GM21360 (cell line): ENCODE results near the gene MALRD1.

Experiments used
- ATAC-seq: cut with Tn5 transposase; IDR thresholded peaks from one replicate; pipeline ENCODE4 v1.9.1; 2021; ENCODE audit warnings: mild to moderate bottlenecking, moderate library complexity; ENCODE audit not compliant: unreplicated experiment

Gene MALRD1

DNA sequence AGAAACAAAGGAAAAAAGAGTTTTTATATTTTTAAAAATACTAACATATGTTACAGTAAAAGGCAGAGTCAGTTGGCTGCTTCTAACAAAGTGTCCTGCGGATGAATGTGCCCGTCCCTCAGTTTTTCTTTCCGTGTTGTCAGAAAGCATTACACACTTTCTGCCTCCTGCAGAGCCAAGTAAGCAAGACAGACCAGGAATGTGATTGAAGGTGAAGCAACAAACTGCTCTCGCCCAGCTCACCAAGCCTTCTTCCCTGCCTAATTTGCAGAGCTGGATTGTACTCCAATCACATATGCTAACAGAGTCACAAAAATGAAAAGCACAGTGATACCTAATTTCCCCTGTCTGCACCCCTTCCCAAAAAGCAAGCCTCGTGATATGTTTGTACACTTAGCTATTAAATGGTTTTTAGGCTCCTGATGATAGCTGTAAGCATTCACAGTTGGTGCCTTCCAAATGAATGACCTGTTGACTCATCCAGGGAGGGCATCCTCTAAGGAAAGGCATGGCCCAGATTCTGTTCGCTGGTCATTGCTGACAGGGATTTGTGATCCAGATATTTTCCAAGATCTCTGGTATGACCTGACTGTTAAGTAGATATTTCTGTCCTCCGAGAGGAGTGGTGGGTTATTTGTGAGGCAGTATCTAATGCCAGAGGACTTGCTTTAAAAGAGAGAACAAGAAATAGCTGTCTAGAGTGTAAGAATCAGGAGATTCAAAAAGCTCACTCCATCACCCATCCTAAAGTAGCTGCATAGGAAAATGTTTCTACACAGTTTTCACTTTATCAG is 580.4 kb downstream of the MALRD1 start:
- ATAC-seq: no peak

DNA sequence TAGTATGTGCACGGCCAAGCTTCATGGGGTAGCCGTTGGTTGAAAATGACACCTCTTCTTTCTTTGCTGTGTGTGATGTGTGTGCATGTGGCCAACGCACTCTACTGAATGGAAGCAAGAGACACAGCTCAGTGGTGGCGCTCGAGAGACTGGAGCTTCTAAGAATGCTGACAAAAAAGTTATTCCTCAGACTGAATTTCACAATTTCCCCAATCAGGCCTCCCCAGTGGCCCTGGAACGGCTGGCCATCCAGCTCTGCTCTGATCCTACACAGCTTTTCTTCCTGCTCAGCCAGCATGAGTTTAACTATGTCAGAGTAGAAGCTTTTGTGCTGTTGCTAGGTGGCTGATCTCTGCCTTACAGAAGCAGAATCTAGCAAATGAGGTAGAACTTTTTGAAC is 581.0 kb downstream of the MALRD1 start:
- ATAC-seq: no peak

DNA sequence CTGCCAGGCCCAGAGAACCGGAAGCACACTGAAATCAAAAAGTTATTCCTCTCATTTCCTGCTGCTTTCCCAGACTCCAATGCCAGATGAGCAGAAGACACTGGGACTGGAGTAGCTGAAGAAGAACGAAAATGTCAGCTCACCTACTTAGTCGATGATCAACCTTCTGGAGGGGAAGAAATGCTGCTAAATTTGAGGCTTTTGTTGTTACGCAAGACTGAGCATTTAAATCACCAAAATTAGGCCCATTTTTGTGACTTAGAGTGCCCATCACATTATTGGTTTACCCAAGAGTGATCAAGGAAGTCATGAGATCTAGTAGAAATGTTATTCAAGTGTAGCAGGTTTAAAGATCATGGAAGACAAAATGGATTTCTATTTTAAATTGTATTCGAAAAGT is 585.6 kb downstream of the MALRD1 start:
- no peak for ATAC-seq

DNA sequence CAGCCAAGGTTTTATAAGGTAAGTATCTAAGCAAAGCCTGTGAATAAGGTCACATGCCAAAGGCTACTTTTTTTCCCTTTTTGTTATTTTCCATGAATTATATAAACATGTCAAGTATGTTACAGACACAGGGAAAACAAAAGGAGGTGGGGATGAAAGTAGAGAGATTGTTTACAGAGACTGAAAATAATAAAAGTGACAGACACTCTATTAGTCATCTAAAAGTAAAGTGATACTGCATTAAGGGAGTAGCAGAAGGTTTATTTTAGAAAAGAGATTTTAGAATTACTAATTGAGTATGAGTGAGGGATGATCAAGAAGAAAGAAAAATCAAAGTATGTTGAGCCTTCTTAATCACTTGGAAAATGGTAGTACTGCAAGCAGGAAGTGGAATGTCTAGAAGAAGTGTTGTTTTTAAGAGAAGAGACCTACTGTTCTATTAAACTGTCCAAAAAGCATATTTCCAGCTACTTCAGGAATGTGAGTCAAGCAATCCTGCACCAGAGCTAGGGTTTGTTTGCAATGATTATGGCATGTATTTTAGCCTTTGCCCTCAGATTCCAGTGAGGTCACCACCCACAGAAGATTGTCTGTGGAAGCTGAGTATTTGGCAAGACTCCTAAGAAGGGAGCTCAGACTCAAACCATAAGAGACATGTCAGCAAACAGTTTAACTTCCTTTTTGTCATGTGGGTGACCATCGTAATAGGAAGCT is 589.7 kb downstream of the MALRD1 start:
- ATAC-seq: no peak

DNA sequence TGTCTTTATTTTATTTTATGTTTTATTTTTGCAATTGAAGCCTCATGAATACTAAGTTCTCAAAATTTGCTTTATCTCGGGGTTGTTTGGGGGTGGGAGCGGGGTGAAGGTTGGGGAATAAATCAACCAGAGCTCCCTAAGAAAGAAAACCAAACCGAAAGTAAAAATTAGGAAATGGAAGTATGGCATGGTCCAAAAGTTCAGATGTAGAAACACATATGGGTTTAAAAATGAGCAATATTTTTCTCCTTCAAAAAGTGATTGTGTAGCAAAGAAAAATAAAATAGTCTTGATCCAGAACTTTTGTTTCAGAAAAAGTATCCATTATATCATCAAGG is 590.3 kb downstream of the MALRD1 start:
- no peak for ATAC-seq

DNA sequence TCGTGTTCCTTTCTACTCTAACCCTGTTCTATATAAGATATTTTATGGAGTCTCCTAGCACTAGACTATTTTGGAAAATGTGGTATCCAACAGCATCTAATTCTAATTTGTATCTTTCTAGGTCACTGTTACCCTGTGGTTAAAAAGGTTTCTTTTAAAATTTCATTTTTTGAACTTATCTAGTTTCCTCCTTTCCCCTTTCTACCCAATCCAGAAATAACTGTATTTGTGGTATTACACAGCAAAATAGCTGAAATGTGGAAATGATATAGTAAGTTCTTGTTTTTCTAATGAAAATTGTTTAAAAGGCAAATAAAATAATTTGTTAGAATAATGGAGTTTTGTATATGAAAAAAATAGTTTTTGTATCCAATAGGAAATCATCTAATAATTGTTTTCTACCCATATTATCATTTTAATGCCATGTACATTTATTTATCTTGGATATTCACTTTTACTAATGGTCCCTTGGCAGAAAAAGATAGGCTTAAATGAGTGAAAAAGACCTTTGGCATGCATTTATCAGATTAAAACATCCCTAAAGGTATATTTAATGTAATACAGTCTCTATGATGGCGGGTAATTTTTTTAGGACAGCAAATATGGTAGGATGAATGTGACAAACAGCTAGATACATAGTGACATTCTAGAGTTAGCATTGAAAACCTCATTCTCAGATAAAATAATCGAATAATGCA is 592.1 kb downstream of the MALRD1 start:
- no peak for ATAC-seq

DNA sequence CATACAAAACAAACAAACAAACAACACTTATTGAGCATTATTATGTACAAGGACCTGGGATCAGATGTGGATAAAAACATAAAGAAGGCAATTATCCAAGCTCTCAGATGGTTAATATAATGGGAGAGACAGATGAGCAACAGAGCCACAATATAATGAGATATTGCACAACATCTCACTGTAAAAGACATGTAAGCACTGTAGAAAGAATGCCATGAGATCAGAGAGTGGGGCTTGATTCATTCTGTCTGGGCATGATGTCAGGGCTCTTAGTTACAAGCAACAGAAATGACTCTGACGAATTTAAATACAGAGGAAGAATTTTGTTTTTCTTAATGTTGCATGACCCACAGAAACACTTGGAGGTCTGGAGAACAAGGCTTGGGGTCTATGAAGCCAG is 602.9 kb downstream of the MALRD1 start:
- ATAC-seq: no peak

DNA sequence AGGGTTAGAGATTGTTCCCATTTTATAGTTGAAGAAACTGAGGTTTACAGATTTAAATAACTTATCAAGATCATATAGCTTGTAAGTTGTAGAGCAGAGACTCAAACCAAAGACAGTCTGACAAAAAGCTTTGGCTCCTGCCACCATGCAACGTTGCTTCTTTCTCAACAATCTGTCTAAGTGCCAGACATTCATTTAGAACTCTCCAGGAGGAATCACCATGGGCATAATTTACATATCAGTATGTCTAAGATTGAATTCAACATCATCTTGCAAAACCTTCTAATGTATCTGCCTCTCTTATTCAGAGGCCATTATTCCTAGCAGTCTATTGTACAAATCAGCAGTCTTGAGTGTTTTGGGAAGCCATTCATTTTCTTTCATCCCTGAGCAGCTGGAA is 604.1 kb downstream of the MALRD1 start:
- ATAC-seq: no peak

DNA sequence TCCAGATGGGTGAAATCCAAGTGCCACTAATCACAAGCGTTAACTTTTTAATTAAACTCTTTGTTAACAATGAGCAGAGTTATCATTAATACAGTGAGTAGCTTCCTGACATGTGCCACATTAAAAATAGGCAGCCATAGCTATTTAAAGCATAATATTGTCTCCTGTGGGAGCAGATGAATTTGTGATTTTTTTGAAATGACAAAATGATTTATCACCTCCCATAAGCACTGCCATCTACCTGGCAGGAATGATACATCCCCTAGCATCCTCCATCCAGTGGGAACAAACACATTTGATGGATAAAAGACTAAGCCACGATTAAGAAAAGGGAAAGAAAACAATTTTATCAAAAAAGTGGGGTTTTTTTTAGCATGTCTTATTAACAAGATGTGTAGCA is 605.3 kb downstream of the MALRD1 start:
- ATAC-seq: no peak

DNA sequence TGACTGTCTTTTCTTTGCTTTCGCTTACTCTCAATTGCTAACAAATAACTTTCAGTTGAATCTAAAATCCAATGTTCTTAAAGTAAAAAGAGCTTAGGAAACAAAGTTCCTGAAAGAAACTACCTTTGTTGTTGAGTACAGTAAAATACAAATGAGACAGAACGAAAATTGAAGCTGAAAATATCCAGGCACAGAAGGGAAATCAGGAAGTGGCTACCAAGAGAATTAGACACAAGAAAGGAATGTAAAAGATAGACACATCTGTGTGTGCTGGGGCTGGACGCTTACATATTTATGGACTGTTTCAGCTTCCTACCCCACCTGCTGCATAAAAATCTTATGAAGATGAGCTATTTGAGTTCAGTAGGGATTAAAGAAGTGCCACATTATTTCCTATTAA is 606.0 kb downstream of the MALRD1 start:
- no peak for ATAC-seq

DNA sequence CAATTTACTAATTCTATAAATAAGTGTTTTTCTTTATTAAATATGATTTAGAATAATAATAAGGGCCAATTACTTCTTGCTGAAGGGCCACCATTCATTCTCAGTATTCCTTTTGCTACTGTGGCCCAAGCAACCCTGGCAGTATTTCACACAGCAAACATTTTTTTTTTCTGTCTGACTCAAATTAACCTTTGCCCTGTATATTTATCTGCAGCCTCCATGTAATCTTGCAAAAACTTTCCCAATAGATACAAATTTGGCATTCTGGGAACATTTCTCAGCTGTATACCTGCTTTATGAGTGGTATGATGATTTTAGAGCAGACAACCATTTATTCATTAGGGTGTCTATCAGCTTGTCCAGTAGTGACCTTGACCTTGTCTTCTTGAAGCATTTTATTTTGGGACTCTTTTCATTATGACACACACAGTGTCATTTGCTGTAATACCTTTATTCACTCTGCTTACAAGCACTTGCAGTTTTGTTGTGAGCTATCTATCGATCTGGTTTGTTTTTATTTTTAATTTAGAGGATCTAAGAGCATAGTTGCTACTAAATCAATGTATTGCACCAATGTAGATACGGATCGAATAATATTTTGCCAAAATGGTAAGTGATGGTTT is 607.9 kb downstream of the MALRD1 start:
- ATAC-seq: no peak

DNA sequence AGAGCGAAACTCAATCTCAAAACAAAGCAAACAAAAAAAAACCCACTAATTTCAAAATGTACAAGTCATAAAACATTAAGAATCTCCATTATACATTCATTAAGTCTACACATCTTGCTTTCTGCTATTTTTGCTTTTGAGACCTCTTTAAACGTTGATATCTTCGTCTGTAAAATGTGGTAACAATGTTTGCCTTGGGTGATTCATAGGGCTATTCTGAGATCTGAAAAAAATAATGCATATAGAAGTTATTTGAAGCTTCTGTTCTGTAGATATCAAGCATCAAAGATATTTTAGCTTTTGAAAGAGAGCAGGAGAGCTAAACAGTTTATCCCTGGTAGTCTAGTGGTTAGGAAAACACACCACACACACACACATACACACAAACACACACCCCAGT is 609.5 kb downstream of the MALRD1 start:
- no peak for ATAC-seq

DNA sequence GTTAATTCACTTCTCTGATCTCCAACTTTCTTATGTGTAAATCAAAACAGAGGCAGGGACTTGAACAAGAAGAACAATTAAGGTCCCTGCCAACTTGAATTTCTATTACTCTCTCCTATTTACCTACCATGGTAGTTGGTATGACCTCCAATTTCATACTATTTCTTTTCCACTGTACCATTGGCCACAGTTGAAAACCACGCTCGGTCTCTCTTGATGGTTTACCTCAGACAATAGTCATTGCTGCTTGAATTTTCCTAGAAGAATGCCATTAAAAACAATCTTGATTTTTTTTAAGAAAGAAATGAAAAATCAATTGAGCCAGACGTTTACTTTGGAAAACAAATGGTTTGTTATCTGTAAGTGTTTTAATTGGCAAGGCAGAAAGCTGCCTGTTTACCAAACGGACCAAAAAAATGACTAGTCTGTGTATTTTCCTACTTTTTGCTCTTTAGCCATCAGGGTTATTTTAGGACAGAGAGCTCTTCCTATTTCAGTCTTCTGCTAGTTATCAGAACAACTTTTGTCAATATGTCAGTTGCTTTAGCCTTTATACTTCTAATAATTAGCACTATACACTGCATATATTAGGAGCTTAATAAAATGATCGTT is 610.1 kb downstream of the MALRD1 start:
- ATAC-seq: no peak

DNA sequence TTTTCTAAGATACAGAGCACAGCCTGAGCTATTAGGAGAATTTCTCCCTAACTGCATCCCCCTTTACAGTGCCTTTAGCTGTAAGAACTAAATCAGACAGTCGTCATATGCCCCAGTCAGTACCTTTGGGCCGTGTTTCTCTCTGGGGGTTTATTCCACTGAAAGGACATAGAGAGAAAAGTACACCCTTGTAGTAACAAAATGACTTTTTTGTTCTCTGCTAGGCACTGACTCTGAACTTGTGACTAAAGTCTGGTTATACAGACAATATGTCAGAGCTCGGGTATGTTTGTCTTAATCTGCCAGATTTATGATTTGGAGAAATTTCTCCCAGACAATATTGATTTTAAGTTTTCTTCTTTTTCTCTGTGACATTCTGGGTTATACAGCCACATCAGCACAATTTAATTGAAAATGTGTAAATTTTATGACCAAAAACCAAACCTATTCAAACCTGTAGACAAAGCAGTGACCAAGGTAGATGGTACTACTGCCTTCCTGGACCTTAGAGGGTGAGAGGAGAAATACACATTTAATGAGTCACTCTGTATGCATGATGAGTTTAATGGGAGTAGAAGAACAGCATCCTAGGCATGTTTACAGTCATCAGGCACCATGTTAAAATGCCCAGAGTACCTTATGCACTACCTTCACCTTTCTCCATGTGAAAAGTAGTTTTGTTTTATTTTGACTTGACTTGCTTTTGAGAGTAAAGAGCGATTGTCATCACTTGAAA is 611.5 kb downstream of the MALRD1 start:
- ATAC-seq: no peak

DNA sequence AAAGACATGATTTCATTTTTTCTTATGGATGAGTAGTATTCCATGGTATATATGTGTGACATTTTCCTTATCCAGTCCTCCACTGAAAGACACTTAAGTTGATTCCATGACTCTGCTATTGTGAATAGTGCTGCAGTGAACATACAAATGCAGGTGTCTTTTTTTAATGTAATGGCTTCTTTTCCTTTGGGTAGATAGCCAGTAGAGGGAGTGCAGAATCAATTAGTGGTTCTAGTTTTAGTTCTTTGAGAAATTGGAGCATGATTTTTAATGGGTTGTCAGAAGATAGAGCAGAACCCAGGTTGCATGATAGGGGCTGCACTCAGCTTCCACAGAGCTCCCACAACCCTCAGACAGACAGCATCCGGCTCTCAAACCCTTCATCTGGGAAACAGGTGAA is 614.7 kb downstream of the MALRD1 start:
- ATAC-seq: no peak

DNA sequence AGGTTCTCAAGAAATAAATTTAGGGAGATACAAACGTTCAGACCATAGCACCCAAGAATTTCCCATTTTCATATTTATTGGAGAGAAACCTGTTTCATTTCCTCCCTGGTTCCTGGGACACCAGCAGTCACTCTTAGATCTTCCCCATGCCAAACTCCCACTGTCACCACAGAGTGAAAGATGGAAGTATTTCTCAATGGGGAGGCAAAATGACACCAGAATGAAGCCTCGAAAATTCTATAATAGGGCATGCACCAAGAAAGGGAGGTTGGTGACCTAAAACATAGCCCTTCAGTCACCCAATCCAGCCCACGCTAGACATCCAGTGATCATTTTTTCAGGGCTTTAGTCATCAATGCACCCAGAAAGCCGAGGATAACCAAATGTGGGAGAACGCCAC is 619.5 kb downstream of the MALRD1 start:
- no peak for ATAC-seq

DNA sequence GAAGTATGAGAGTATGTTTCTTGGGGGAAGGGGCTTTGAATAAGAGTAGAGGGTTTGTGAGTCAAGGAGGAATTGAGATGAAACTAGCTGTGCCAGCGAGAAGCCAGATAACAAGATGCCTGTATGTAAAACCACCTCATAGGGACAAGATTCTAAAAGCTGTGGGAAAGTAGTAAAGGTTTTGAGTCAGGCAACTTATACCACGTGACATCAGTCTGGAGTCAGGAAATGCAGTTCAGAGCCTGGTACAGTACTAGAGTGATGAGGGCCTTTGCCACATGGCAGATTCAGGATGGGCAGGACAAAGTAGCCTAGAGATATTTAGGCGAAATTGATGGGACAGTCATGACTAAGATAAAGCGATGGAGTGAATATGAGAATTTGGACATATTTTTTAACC is 627.5 kb downstream of the MALRD1 start:
- no peak for ATAC-seq

DNA sequence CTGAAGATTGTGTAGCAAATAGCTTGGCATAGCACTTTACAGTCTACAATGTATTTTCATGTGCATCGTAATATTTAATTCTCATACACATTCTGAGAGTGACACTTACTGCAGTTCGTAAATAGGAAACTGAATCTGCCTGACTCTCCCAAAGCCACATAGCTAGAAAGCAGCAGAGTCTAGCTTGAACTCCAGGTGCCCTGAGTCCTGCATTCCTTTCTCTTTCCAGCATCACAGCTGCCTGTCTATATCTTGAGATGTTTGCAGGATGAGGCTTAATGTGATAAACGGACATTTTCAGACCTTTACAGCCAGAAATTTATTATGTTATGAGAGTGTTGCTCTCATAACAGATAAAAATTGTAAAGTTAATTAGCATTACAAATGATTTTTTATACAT is 634.8 kb downstream of the MALRD1 start:
- ATAC-seq: no peak

DNA sequence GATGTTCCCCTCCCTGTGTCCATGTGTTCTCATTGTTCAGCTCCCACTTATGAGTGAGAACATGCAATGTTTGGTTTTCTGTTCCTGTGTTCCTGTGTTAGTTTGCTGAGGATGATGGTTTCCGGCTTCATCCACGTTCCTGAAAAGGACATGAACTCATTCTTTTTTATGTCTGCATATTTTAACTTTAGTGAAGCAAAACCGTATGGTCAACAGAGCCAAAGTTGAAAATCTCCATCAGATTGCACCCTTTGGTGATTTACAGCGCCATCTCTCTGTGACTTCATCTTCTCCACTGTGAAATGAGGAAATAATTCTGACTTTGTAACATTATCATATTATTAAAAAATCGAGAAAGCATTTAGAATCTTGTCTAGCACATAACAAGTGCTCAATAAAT is 635.4 kb downstream of the MALRD1 start:
- no peak for ATAC-seq

DNA sequence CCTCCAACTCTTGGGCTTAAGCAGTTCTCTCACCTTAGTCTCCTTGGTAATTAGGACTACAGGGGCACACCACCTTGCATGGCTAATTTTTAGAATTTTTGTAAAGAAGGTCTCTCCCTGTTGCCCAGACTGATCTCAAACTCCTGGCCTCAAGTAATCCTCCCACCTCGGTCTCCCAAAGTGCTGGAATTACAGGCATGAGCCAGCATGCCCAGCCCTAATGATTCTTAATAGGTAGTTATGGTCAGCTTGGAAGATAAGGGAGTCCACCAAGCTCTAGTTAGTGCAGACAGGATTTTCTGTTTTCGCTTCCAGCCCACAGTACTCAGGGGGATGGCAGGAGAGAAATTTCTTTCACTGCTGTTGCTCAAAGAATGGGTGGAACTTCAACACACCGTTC is 639.7 kb downstream of the MALRD1 start:
- no peak for ATAC-seq

DNA sequence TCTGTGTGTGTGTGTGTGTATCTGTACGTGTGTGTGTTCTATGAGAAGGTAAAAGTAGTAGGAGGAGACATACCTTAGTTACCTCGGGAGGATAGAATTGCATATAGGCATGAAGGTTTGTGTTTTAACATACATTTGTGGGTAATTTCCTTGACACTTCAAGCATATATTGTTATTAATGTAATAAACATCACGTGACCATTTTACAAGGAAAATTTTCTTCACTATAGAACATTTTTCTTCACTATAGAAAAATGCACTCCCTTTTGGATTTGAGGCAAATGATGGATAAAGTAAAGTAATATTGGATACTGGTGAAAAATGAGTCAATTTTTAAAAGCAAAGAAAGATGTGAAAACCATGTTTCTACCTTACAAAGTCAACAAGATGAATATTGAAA is 640.6 kb downstream of the MALRD1 start:
- ATAC-seq: no peak
